Measurements from ENCODE around the gene ECM2.
"Not testable (repeated sequence)": the region's sequence is repeated elsewhere in the genome, so short reads cannot be mapped to it uniquely, and the experiment has no call there.

ECM2 gene

GRCh38 chr9:92535940-92536850 is at the start of gene ECM2:
Gene ECM2 (minus strand): TSS chr9:92535990. CDS start chr9:92522866, 13,124 bp downstream.
- no peak within 1 kb of the TSS for H3K27ac ChIP-seq
- H3K27me3 ChIP-seq (ENCODE audit: insufficient read depth, low read depth, severe bottlenecking), result no peaks in the 10 kb centered on the region

GRCh38 chr9:92576175-92576574 is 40.4 kb upstream of the ECM2 start:
- no peaks in the 10 kb centered on the region for H3K36me3 ChIP-seq
- H3K9me3 ChIP-seq (ENCODE audit: severe bottlenecking), result no peaks in the 10 kb centered on the region
- DNase-seq, result no peak
- H3K27me3 ChIP-seq (ENCODE audit: insufficient read depth, low read depth, severe bottlenecking), result no peaks in the 10 kb centered on the region
- TF ChIP-seq, protein P1, sequence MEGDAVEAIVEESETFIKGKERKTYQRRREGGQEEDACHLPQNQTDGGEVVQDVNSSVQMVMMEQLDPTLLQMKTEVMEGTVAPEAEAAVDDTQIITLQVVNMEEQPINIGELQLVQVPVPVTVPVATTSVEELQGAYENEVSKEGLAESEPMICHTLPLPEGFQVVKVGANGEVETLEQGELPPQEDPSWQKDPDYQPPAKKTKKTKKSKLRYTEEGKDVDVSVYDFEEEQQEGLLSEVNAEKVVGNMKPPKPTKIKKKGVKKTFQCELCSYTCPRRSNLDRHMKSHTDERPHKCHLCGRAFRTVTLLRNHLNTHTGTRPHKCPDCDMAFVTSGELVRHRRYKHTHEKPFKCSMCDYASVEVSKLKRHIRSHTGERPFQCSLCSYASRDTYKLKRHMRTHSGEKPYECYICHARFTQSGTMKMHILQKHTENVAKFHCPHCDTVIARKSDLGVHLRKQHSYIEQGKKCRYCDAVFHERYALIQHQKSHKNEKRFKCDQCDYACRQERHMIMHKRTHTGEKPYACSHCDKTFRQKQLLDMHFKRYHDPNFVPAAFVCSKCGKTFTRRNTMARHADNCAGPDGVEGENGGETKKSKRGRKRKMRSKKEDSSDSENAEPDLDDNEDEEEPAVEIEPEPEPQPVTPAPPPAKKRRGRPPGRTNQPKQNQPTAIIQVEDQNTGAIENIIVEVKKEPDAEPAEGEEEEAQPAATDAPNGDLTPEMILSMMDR (IDR thresholded peaks at IDR 0.05; ENCODE audit: low read depth, low read length), result no peak
- no peak overlapping the region for H3K27ac ChIP-seq
- H3K4me3 ChIP-seq (ENCODE audit: low read depth, low read length), result no peak overlapping the region

More at GRCh38 chr9:92535940-92536850, at the start of gene ECM2:
- Histone ChIP-seq H3K9me3 (ENCODE audit: severe bottlenecking) (no peaks in the 10 kb centered on the region), H3K36me3 (no peaks in the 10 kb centered on the region), H3K4me3 (ENCODE audit: low read depth, low read length) (no peak within 1 kb of the TSS)
- DNase-seq, result no peak
- TF ChIP-seq, protein P1 (IDR thresholded peaks at IDR 0.05; ENCODE audit: low read depth, low read length), result no peak

GRCh38 chr9:92573612-92574011 is 37.8 kb upstream of the ECM2 start:
- not testable (repeated sequence) for H3K27me3 ChIP-seq (ENCODE audit: insufficient read depth, low read depth, severe bottlenecking); DNase-seq; H3K4me3 ChIP-seq (ENCODE audit: low read depth, low read length); H3K27ac ChIP-seq; H3K9me3 ChIP-seq (ENCODE audit: severe bottlenecking); H3K36me3 ChIP-seq

DNA sequence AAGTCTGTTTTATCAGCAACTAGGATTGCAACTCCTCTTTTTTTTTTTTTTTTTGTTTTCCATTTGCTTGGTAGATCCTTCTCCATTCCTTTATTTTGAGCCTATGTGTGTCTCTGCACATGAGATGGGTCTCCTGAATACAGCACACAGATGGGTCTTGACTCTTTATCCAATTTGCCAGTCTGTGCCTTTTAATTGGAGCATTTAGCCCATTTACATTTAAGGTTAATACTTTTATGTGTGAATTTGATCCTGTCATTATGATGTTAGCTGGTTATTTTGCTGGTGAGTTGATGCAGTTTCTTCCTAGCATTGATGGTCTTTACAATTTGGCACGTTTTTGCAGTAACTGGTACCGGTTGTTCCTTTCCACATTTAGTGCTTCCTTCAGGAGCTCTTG is 36.1 kb upstream of the ECM2 start:
- not testable (repeated sequence) for H3K36me3 ChIP-seq; H3K4me3 ChIP-seq (ENCODE audit: low read depth, low read length); H3K27ac ChIP-seq; H3K27me3 ChIP-seq (ENCODE audit: insufficient read depth, low read depth, severe bottlenecking); DNase-seq; H3K9me3 ChIP-seq (ENCODE audit: severe bottlenecking)

DNA sequence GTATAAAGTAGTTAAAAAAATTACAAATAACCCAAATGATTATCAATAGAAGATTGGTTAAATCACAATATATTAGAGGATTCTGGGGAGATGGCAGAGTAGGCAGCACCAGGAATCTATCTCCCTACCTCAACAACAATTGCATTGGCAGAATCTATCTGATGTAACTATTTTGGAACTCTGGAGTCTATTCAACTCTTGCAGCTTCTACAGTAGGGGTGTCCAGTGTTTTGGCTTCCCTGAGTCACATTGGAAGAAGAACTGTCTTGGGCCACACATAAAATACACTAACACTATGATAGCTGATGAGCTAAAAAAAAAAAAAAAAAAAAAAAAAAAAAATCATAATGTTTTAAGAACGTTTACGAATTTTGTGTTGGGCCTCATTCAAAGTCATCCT is 29.2 kb upstream of the ECM2 start:
- TF ChIP-seq, protein P1 (IDR thresholded peaks at IDR 0.05; ENCODE audit: low read depth, low read length), result no peak
- Histone ChIP-seq H3K4me3 (ENCODE audit: low read depth, low read length) (no peak overlapping the region), H3K27ac (no peak overlapping the region), H3K27me3 (ENCODE audit: insufficient read depth, low read depth, severe bottlenecking) (no peaks in the 10 kb centered on the region), H3K9me3 (ENCODE audit: severe bottlenecking) (no peaks in the 10 kb centered on the region), H3K36me3 (no peaks in the 10 kb centered on the region)
- DNase-seq, result no peak

GRCh38 chr9:92564504-92564903 is 28.7 kb upstream of the ECM2 start:
- TF ChIP-seq, protein P1 (IDR thresholded peaks at IDR 0.05; ENCODE audit: low read depth, low read length), result no peak
- DNase-seq, result no peak
- H3K27ac ChIP-seq, result no peak overlapping the region
- no peaks in the 10 kb centered on the region for H3K36me3 ChIP-seq
- H3K4me3 ChIP-seq (ENCODE audit: low read depth, low read length), result no peak overlapping the region
- no peaks in the 10 kb centered on the region for H3K9me3 ChIP-seq (ENCODE audit: severe bottlenecking)
- H3K27me3 ChIP-seq (ENCODE audit: insufficient read depth, low read depth, severe bottlenecking), result no peaks in the 10 kb centered on the region

All from WERI-Rb-1 (cell line).